ENCODE measurements around the gene RBBP8. TPM values are rescaled to one million over a fixed set of nuclear protein-coding genes. Genes with fewer than 3 reads are reported as not detected.
"Not testable (repeated sequence)": the region's sequence is repeated elsewhere in the genome, so short reads cannot be mapped to it uniquely, and the experiment has no call there.

RBBP8 gene
- total RNA-seq, 2 experiments from 2014 or later = 81.5 to 85.3 TPM

GRCh38 chr18:22930089-22930713, 2.9 kb upstream of the RBBP8 start:
- DNase-seq = peak; percentile 73
- H3K36me3 Mint-ChIP-seq = peaks cover 8% of the 10 kb centered on the region
- H3K27ac Mint-ChIP-seq = no peak overlapping the region
- no peaks in the 10 kb centered on the region for H3K9me3 Mint-ChIP-seq
- peaks cover 10% of the 10 kb centered on the region for H3K4me1 Mint-ChIP-seq
- H3K27me3 Mint-ChIP-seq = peaks cover 13% of the 10 kb centered on the region
- H3K4me3 Mint-ChIP-seq = no peak overlapping the region

GRCh38 chr18:22932885-22933205, 283 bp upstream of the RBBP8 start:
- peak overlapping the region; percentile 92 for H3K4me3 Mint-ChIP-seq
- H3K27ac Mint-ChIP-seq = peak overlapping the region; percentile 72
- H3K27me3 Mint-ChIP-seq = peaks cover 13% of the 10 kb centered on the region
- H3K9me3 Mint-ChIP-seq = no peaks in the 10 kb centered on the region
- peaks cover 25% of the 10 kb centered on the region for H3K36me3 Mint-ChIP-seq
- peaks cover 13% of the 10 kb centered on the region for H3K4me1 Mint-ChIP-seq
- no peak for DNase-seq

GRCh38 chr18:22933966-22934423, 867 bp downstream of the RBBP8 start:
- no peak for DNase-seq
- Mint-ChIP-seq H3K4me3 (peak overlapping the region; percentile 92), H3K36me3 (peaks cover 34% of the 10 kb centered on the region), H3K27ac (peak overlapping the region; percentile 95), H3K9me3 (no peaks in the 10 kb centered on the region), H3K27me3 (peaks cover 13% of the 10 kb centered on the region), H3K4me1 (peaks cover 13% of the 10 kb centered on the region)

GRCh38 chr18:22934789-22935188, 1.7 kb downstream of the RBBP8 start:
- H3K27me3 Mint-ChIP-seq = peaks cover 13% of the 10 kb centered on the region
- peaks cover 38% of the 10 kb centered on the region for H3K36me3 Mint-ChIP-seq
- no peak for DNase-seq
- H3K9me3 Mint-ChIP-seq = no peaks in the 10 kb centered on the region
- no peak overlapping the region for H3K27ac Mint-ChIP-seq
- H3K4me1 Mint-ChIP-seq = peaks cover 13% of the 10 kb centered on the region
- H3K4me3 Mint-ChIP-seq = peak overlapping the region; percentile 92

- peaks cover 41% of the 10 kb centered on the region for H3K36me3 Mint-ChIP-seq
- peaks cover 13% of the 10 kb centered on the region for H3K27me3 Mint-ChIP-seq
- H3K4me3 Mint-ChIP-seq = peak overlapping the region; percentile 48
- no peak overlapping the region for H3K27ac Mint-ChIP-seq
- no peak for DNase-seq
- H3K4me1 Mint-ChIP-seq = peaks cover 13% of the 10 kb centered on the region
- H3K9me3 Mint-ChIP-seq = no peaks in the 10 kb centered on the region
These were observed 2.3 kb downstream of the RBBP8 start for GRCh38 chr18:22935431-22935830.

GRCh38 chr18:22936515-22936914, 3.4 kb downstream of the RBBP8 start:
- Mint-ChIP-seq H3K4me1 (peaks cover 13% of the 10 kb centered on the region), H3K36me3 (peaks cover 46% of the 10 kb centered on the region), H3K4me3 (no peak overlapping the region), H3K9me3 (no peaks in the 10 kb centered on the region), H3K27me3 (peaks cover 7% of the 10 kb centered on the region), H3K27ac (no peak overlapping the region)
- DNase-seq = no peak

GRCh38 chr18:22939649-22940048, 6.5 kb downstream of the RBBP8 start:
- no peak overlapping the region for H3K4me3 Mint-ChIP-seq

GRCh38 chr18:22943847-22944246, 10.7 kb downstream of the RBBP8 start:
- no peak overlapping the region for H3K4me3 Mint-ChIP-seq

More at GRCh38 chr18:22939649-22940048, 6.5 kb downstream of the RBBP8 start:
- Mint-ChIP-seq H3K36me3 (peaks cover 47% of the 10 kb centered on the region), H3K9me3 (no peaks in the 10 kb centered on the region), H3K27me3 (no peaks in the 10 kb centered on the region), H3K4me1 (peaks cover 6% of the 10 kb centered on the region), H3K27ac (no peak overlapping the region)
- DNase-seq = no peak

GRCh38 chr18:22946217-22946616, 13.1 kb downstream of the RBBP8 start:
- H3K27ac Mint-ChIP-seq = no peak overlapping the region
- no peaks in the 10 kb centered on the region for H3K27me3 Mint-ChIP-seq
- H3K9me3 Mint-ChIP-seq = no peaks in the 10 kb centered on the region
- no peaks in the 10 kb centered on the region for H3K4me1 Mint-ChIP-seq
- peaks cover 36% of the 10 kb centered on the region for H3K36me3 Mint-ChIP-seq
- no peak overlapping the region for H3K4me3 Mint-ChIP-seq
- no peak for DNase-seq

More at GRCh38 chr18:22943847-22944246, 10.7 kb downstream of the RBBP8 start:
- Mint-ChIP-seq H3K36me3 (peaks cover 26% of the 10 kb centered on the region), H3K4me1 (no peaks in the 10 kb centered on the region), H3K9me3 (no peaks in the 10 kb centered on the region), H3K27me3 (no peaks in the 10 kb centered on the region), H3K27ac (no peak overlapping the region)
- no peak for DNase-seq

- H3K9me3 Mint-ChIP-seq = peaks cover 1% of the 10 kb centered on the region
- DNase-seq = no peak
- H3K4me3 Mint-ChIP-seq = no peak overlapping the region
- H3K36me3 Mint-ChIP-seq = peaks cover 42% of the 10 kb centered on the region
- H3K4me1 Mint-ChIP-seq = no peaks in the 10 kb centered on the region
- H3K27ac Mint-ChIP-seq = no peak overlapping the region
- H3K27me3 Mint-ChIP-seq = no peaks in the 10 kb centered on the region
These were observed 13.7 kb downstream of the RBBP8 start for GRCh38 chr18:22946846-22947245.

- H3K36me3 Mint-ChIP-seq = peaks cover 66% of the 10 kb centered on the region
- no peak overlapping the region for H3K27ac Mint-ChIP-seq
- no peaks in the 10 kb centered on the region for H3K27me3 Mint-ChIP-seq
- no peak overlapping the region for H3K4me3 Mint-ChIP-seq
- DNase-seq = no peak
- no peaks in the 10 kb centered on the region for H3K4me1 Mint-ChIP-seq
- H3K9me3 Mint-ChIP-seq = peaks cover 3% of the 10 kb centered on the region
These were observed 18.7 kb downstream of the RBBP8 start for GRCh38 chr18:22951823-22952222.

GRCh38 chr18:22952525-22952924, 19.4 kb downstream of the RBBP8 start:
- DNase-seq = no peak
- no peak overlapping the region for H3K4me3 Mint-ChIP-seq
- H3K36me3 Mint-ChIP-seq = peaks cover 68% of the 10 kb centered on the region
- H3K27ac Mint-ChIP-seq = no peak overlapping the region
- peaks cover 3% of the 10 kb centered on the region for H3K9me3 Mint-ChIP-seq
- H3K27me3 Mint-ChIP-seq = no peaks in the 10 kb centered on the region
- H3K4me1 Mint-ChIP-seq = peaks cover 1% of the 10 kb centered on the region

GRCh38 chr18:22953982-22954381, 20.9 kb downstream of the RBBP8 start:
- H3K36me3 Mint-ChIP-seq = peaks cover 68% of the 10 kb centered on the region
- not testable (repeated sequence) for H3K4me3 Mint-ChIP-seq

GRCh38 chr18:22956226-22956625, 23.1 kb downstream of the RBBP8 start:
- peaks cover 3% of the 10 kb centered on the region for H3K9me3 Mint-ChIP-seq
- peaks cover 1% of the 10 kb centered on the region for H3K4me1 Mint-ChIP-seq
- no peak for DNase-seq
- no peaks in the 10 kb centered on the region for H3K27me3 Mint-ChIP-seq
- peaks cover 53% of the 10 kb centered on the region for H3K36me3 Mint-ChIP-seq
- no peak overlapping the region for H3K27ac Mint-ChIP-seq
- H3K4me3 Mint-ChIP-seq = no peak overlapping the region

More at GRCh38 chr18:22953982-22954381, 20.9 kb downstream of the RBBP8 start:
- H3K4me1 Mint-ChIP-seq, H3K9me3 Mint-ChIP-seq, DNase-seq, H3K27ac Mint-ChIP-seq, H3K27me3 Mint-ChIP-seq: not testable (repeated sequence)

GRCh38 chr18:22961156-22961555, 28.0 kb downstream of the RBBP8 start:
- no peak overlapping the region for H3K27ac Mint-ChIP-seq
- peaks cover 4% of the 10 kb centered on the region for H3K4me1 Mint-ChIP-seq
- DNase-seq = no peak
- no peak overlapping the region for H3K4me3 Mint-ChIP-seq
- H3K36me3 Mint-ChIP-seq = peaks cover 31% of the 10 kb centered on the region
- H3K9me3 Mint-ChIP-seq = no peaks in the 10 kb centered on the region
- no peaks in the 10 kb centered on the region for H3K27me3 Mint-ChIP-seq

GRCh38 chr18:22962004-22962403, 28.9 kb downstream of the RBBP8 start:
- no peak overlapping the region for H3K4me3 Mint-ChIP-seq

More at GRCh38 chr18:22962004-22962403, 28.9 kb downstream of the RBBP8 start:
- peaks cover 28% of the 10 kb centered on the region for H3K36me3 Mint-ChIP-seq
- no peak for DNase-seq
- H3K4me1 Mint-ChIP-seq = peaks cover 4% of the 10 kb centered on the region
- no peaks in the 10 kb centered on the region for H3K9me3 Mint-ChIP-seq
- no peak overlapping the region for H3K27ac Mint-ChIP-seq
- H3K27me3 Mint-ChIP-seq = no peaks in the 10 kb centered on the region

All from activated naive CD8-positive, alpha-beta T cell treated with anti-CD3 and anti-CD28 coated beads for 36 hours (primary cell).